ENCODE measurements around the gene CALU.

DNA sequence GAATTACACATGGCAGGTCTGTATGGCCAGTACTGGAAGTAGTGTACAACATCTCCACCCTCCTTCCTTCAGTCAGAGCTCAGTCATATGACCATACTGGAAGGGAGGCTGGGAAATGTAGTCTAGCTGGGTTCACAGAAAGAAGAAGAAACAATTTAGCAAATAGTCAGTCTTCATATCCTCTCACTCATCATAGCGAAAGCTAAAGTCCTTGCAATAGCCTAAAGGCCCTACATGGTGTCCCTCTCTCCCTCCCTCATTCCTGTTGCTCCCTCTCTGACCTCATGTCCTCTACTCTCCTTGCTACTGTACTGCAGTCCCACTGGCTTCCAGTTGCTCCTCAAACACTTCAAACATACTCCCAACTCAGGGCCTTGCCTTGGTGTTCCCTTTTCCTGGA is 4.3 kb upstream of the CALU start:
- TF ChIP-seq, protein P1, sequence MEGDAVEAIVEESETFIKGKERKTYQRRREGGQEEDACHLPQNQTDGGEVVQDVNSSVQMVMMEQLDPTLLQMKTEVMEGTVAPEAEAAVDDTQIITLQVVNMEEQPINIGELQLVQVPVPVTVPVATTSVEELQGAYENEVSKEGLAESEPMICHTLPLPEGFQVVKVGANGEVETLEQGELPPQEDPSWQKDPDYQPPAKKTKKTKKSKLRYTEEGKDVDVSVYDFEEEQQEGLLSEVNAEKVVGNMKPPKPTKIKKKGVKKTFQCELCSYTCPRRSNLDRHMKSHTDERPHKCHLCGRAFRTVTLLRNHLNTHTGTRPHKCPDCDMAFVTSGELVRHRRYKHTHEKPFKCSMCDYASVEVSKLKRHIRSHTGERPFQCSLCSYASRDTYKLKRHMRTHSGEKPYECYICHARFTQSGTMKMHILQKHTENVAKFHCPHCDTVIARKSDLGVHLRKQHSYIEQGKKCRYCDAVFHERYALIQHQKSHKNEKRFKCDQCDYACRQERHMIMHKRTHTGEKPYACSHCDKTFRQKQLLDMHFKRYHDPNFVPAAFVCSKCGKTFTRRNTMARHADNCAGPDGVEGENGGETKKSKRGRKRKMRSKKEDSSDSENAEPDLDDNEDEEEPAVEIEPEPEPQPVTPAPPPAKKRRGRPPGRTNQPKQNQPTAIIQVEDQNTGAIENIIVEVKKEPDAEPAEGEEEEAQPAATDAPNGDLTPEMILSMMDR (IDR thresholded peaks at IDR 0.05), result no peak
- no peak for TF ChIP-seq POLR2A (IDR thresholded peaks at IDR 0.05)
